ENCODE results near the gene DENND2A.
A peak's percentile ranks its signal among the peaks of the same experiment; 100 is the strongest.
"Not testable (repeated sequence)": the region's sequence is repeated elsewhere in the genome, so short reads cannot be mapped to it uniquely, and the experiment has no call there.

The DENND2A gene

GRCh38 chr7:140646931-140647647 lies 6.5 kb upstream of the DENND2A start:
- DNase-seq (ENCODE audit: low spot score) = peak; percentile 60

GRCh38 chr7:140645166-140645900 lies 4.7 kb upstream of the DENND2A start:
- no peak for DNase-seq (ENCODE audit: low spot score)

- DNase-seq (ENCODE audit: low spot score) = not testable (repeated sequence)
Measured at GRCh38 chr7:140644761-140645160, 4.1 kb upstream of the DENND2A start.

GRCh38 chr7:140643416-140643815 lies 2.8 kb upstream of the DENND2A start:
- no peak for DNase-seq (ENCODE audit: low spot score)

GRCh38 chr7:140641524-140642195 lies 1.0 kb upstream of the DENND2A start:
- no peak for DNase-seq (ENCODE audit: low spot score)

GRCh38 chr7:140640060-140640637 lies 464 bp downstream of the DENND2A start:
- DNase-seq (ENCODE audit: low spot score) = no peak

GRCh38 chr7:140639366-140640053 lies 1.1 kb downstream of the DENND2A start:
- no peak for DNase-seq (ENCODE audit: low spot score)

- DNase-seq (ENCODE audit: low spot score) = no peak
Measured at GRCh38 chr7:140638173-140638791, 2.3 kb downstream of the DENND2A start.

- no peak for DNase-seq (ENCODE audit: low spot score)
Measured at GRCh38 chr7:140637400-140637799, 3.2 kb downstream of the DENND2A start.

GRCh38 chr7:140635816-140636215 lies 4.8 kb downstream of the DENND2A start:
- no peak for DNase-seq (ENCODE audit: low spot score)

GRCh38 chr7:140635345-140635744 lies 5.3 kb downstream of the DENND2A start:
- DNase-seq (ENCODE audit: low spot score) = no peak

- no peak for DNase-seq (ENCODE audit: low spot score)
Measured at GRCh38 chr7:140631602-140632001, 9.0 kb downstream of the DENND2A start.

GRCh38 chr7:140631021-140631420 lies 9.6 kb downstream of the DENND2A start:
- DNase-seq (ENCODE audit: low spot score) = no peak

- peak; percentile 79 for DNase-seq (ENCODE audit: low spot score)
Measured at GRCh38 chr7:140625908-140626868, 14.4 kb downstream of the DENND2A start.

GRCh38 chr7:140625192-140625558 lies 15.4 kb downstream of the DENND2A start:
- not testable (repeated sequence) for DNase-seq (ENCODE audit: low spot score)

- DNase-seq (ENCODE audit: low spot score) = no peak
Measured at GRCh38 chr7:140624392-140625191, 16.0 kb downstream of the DENND2A start.

- no peak for DNase-seq (ENCODE audit: low spot score)
Measured at GRCh38 chr7:140623980-140624379, 16.6 kb downstream of the DENND2A start.

GRCh38 chr7:140621401-140622021 lies 19.1 kb downstream of the DENND2A start:
- no peak for DNase-seq (ENCODE audit: low spot score)

- DNase-seq (ENCODE audit: low spot score) = not testable (repeated sequence)
Measured at GRCh38 chr7:140619915-140620510, 20.6 kb downstream of the DENND2A start.
